ES-I3 (cell line): ENCODE results near the gene RBBP8NL.

Experiments
- H3K36me3 ChIP-seq: 2 replicates; pipeline ENCODE4 v1.6.1; 2013; ENCODE audit warnings: mild to moderate bottlenecking, low read length, control low read depth, moderate library complexity; ENCODE audit not compliant: insufficient read depth
- H3K4me1 ChIP-seq: 2 replicates; pipeline ENCODE4 v1.6.1; 2013; ENCODE audit warnings: mild to moderate bottlenecking, control low read depth, low read length; ENCODE audit not compliant: insufficient read depth
- H3K9ac ChIP-seq: 2 replicates; pipeline ENCODE4 v1.6.1; 2013; ENCODE audit warnings: low read depth, mild to moderate bottlenecking, low read length, moderate library complexity
- H3K9me3 ChIP-seq: 2 replicates; pipeline ENCODE4 v1.6.1; 2013; ENCODE audit warnings: mild to moderate bottlenecking, low read length, moderate library complexity; ENCODE audit not compliant: control insufficient read depth, insufficient read depth

RBBP8NL gene

DNA sequence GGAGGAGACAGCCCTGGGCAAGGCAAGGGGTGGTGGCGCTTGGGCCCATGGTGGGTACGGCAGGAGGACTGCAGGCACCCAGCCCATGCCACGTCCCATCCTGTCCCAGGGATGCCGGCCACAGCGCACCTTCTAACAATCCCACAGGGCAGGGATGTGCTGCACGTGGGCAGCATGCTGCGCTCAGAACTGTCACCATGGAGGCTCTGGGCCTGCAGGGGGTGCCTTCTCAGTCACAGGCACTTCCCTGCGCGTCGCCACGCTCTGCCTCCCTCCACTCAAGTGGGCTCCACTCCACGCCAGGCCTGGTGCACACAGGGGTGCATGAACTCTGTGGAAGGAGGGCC is 22.6 kb downstream of the RBBP8NL start:
- Histone ChIP-seq H3K4me1 (no peaks in the 10 kb centered on the region; the same call in 1 of the 2 replicates), H3K9me3 (no peaks in the 10 kb centered on the region), H3K9ac (no peak overlapping the region), H3K36me3 (no peaks in the 10 kb centered on the region)

DNA sequence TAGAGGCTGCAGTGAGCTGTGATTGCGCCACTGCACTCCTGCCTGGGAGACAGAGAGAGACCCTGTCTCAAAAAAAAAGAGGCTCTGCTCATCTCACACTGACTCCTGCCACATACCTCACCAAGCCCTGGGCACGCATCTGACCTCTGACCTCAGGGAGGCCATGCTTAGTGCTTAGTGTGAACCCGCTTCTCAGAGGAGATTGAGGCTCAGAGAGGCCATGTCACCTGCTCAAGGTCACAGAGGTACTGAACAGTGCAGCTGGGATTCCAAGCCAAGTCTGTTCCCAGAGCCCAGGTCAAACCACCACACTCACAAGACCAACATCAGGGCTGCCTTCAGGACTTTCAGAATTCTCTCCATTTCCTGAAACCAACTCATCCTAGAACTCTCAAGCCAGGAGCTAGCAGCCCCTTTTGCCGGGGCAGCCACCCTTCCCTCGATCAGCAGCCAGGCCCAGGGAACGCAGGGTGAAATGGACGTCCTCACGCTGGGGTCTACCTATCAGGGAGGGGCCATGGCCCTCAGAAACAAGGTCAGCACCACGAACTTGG is 23.1 kb downstream of the RBBP8NL start:
- H3K4me1 ChIP-seq: no peaks in the 10 kb centered on the region; the same call in 1 of the 2 replicates
- no peak overlapping the region for H3K9ac ChIP-seq
- H3K9me3 ChIP-seq: no peaks in the 10 kb centered on the region
- no peaks in the 10 kb centered on the region for H3K36me3 ChIP-seq

DNA sequence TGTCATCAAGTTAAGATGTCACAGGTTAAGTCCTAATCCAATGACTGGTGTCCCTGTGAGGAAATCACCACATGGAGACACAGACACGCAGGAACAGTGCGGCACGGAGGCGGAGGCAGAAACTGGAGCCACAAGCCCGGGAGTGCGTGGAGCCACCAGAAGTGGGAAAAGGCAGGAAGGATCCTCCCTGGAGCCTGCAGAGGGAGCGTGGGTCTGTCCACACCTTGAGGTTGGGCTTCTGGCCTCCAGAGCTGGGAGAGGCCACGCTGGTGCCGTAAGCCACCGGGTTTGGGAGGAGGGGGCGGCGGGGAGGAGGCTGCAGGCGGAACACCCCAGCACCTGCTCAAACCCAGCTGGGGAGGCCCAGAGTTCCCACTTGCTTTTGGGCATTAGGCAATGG is 24.0 kb downstream of the RBBP8NL start:
- Histone ChIP-seq H3K9me3 (no peaks in the 10 kb centered on the region), H3K36me3 (no peaks in the 10 kb centered on the region), H3K9ac (no peak overlapping the region), H3K4me1 (no peaks in the 10 kb centered on the region; the same call in 1 of the 2 replicates)

DNA sequence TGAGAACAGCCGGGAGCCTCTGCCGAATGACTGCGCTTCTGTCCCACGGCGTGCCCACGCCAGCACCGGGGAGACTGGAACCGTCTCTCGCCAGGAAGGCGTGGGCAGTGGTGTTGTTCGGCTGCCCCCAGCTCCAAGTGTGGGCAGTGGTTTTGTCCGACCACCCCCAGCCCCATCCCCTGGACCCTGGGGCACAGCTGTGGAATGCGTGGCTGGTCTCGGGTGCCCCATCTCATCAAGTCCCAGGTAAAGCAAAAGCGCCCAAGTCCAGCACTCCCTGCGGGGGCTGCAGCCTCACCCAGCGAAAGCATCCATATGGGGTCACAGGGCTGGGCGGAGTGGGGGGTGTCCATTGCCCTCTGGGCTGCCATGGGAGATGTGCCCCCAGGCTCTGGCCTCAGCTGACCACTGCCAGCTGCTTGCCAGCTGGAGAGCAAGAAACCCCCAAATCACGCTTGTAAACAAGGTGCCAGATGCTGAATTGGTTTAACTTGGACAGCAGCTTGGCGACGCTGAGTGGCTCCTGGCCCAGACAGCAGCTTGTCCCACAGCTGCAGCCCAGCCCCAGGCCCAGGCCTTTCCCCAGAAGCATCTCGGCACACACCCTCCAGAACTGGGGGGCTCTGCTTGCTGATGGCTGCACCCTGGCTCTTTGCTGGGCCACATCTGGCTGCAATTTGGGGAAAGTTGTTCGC is 24.7 kb downstream of the RBBP8NL start:
- H3K36me3 ChIP-seq: no peaks in the 10 kb centered on the region
- H3K9ac ChIP-seq: no peak overlapping the region
- no peaks in the 10 kb centered on the region for H3K9me3 ChIP-seq
- no peaks in the 10 kb centered on the region; the same call in 1 of the 2 replicates for H3K4me1 ChIP-seq

DNA sequence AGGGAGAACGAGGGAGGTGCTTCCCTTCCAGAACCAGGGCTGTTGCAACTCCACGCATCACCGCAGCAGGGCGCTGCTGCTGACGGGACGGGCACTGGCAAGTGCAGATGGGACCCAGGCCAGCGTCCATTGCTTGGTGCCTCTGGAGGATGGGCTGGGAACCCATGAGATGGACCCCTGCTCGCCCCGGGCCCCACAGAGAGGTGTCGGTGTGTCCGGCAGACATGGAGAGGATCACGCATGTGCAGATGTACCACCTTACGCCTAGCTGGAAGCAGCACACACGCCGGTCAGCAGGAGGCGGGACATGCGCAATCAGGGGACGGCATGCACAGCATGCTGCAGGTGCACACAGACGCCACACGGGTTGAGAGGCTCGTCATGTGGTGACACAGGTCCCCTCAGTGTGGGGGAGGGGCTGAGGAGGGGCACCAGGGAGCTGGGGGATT is 26.0 kb downstream of the RBBP8NL start:
- H3K9me3 ChIP-seq: no peaks in the 10 kb centered on the region
- H3K9ac ChIP-seq: no peak overlapping the region
- no peaks in the 10 kb centered on the region for H3K4me1 ChIP-seq
- H3K36me3 ChIP-seq: no peaks in the 10 kb centered on the region

DNA sequence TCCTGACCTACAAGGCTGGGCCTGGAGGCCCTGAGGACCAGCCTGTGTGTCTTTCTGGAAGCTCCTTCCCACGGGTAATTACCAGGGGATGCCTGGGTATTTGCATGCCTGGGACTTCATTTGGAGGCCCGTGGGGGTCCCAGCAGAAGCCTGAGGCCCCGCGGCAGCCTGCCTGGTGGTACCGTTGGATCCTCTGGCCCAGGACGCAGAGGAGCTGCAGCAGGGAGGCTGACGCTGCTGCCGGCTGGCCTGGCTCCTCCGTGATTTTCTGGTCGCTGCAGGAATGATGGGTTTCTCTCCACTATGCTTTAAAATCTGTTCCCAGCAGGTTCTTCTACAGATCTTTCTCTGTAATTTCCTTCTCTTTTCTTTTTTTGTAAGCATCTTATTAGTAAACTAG is 26.8 kb downstream of the RBBP8NL start:
- Histone ChIP-seq H3K9ac (no peak overlapping the region), H3K4me1 (no peaks in the 10 kb centered on the region), H3K36me3 (no peaks in the 10 kb centered on the region), H3K9me3 (no peaks in the 10 kb centered on the region)

DNA sequence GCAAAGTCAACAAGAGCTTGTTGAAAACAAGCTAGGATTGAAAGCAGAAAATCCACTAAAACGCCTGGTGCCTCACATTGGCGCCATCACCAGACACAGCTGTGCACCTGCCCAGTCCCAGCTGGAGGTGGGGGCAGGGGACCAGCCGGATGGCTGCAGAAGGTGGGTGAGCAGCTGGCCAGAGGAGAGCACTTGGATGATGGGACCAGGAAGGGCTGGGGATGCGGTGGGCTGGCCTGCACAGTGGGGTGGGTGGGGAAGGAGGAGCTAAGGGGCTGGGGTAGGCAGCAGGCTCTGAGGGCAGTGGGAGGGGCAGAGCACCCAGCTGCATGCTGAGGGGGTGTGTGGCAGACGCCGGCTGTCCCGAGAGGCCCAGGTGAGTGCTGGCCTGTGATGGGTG is 27.3 kb downstream of the RBBP8NL start:
- no peaks in the 10 kb centered on the region for H3K9me3 ChIP-seq
- no peaks in the 10 kb centered on the region for H3K4me1 ChIP-seq
- H3K9ac ChIP-seq: no peak overlapping the region
- H3K36me3 ChIP-seq: no peaks in the 10 kb centered on the region

DNA sequence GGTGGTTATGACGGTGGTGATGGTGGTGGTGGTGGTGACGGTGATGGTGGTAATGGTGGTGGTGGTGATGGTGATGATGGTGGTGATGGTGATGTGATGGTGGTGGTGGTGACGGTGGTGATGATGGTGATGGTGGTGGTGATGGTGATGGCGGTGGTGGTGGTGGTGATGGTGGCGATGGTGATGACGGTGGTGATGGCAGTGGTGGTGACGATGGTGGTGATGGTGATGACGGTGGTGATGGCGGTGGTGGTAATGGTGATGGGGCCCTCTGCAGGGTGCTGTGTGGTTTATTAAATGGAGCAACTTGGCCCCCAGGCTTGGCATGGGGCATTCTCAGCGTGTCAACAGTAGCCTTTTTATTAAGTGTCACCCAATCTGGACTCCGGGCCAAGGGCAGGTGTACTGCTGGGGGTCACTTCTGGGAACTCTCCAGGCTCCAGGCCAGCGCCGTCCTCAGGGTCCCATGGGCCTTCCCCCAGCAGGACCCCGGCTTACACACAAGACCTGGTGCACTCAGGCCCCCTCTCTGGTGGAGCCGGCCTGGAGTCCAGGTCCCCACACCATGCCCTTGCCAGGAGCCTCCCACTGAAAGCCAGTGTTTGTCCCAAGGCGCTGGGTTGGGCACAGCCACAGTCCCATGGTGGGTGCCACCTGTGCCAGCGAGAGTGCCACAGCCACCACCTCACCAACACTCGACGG is 29.1 kb downstream of the RBBP8NL start:
- Histone ChIP-seq H3K9me3 (no peaks in the 10 kb centered on the region), H3K4me1 (no peaks in the 10 kb centered on the region), H3K36me3 (no peaks in the 10 kb centered on the region), H3K9ac (no peak overlapping the region)

DNA sequence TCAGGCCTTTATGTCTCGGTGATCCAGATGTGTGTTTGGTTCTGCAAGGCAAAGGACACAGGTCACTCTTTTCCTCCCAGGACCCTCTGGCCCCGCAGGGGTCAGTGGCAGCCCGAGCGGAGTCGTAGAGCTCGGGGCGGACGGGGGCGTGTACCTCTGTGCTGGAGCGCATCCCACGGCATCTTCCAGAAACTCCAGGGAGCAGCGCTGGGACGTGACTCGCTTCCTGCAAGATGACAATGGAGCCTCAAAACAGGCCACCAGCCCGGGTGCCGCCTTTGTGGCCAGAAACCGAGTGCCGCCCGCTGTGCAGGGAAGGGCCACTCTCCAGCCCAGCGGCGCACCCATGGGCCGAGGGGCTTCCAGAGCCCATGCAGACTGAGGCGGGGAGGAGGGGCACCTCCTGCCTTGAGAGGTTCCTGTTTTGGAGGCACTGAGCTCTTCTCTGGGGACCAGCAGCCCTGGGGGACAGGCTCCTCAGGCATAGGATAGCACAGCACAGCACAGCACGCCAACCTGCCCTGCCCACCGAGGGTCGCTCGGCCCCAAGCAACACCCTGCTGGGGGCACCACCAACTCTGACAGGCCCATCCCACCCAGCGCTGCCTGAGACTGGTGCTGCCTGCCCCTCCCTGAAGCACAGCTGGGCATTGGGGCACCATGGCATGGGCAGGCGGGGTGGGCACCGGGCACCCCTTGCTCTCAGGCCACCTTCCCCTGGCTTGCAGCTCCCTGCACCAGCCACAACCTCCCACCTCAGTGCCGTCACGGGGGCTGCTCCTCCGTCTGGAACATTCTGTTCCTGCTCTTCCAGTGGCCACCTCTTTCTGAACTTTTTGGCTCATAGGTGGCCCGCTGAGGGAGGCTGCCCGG is 30.7 kb downstream of the RBBP8NL start:
- Histone ChIP-seq H3K9ac (no peak overlapping the region), H3K4me1 (no peaks in the 10 kb centered on the region), H3K9me3 (no peaks in the 10 kb centered on the region), H3K36me3 (no peaks in the 10 kb centered on the region)

DNA sequence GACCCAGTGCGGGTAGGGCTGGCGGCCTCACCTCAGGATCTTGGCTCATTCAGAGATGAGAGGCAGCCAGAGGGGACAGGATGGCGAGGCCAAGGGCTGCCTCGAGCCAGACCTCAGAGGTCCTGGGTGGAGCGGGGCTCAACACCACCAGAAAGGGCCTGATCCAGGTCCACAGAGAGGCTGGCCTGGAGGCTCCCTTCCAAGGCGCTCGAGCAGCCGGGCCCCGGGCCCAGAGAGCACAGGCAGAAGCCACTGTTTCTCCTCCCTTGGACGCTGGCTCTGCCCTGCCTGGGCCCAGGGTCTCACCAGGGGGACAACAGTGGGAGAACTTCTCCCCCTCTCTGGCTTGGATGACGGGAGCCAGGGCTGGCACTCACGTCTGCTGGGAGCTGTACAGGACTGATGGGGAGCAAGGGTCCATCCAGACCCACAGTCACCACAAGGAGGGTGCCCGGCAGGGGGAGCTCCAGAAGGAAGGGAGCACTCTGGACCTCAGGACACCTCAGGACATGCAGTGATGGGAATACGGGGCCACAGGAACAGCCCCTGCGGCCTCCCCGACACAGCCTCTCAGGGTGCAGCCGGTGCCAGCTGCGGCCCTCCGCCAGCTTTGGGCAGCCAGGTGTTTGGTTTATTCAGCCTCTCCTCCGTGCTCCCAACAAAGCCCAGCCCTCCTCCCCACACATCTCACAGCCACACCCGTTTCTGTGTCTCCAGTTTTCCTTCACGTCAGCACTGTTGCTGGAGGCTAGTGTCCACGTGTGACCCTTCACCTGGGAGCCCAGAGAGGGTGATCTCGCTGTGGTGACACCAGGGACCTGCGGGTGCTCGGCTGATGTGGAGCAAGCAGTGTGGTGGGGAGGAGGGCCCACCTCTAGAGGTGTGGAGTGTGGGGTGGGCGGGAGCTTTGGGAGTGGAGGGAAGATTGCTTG is 31.8 kb downstream of the RBBP8NL start:
- Histone ChIP-seq H3K9me3 (no peaks in the 10 kb centered on the region), H3K4me1 (no peaks in the 10 kb centered on the region), H3K36me3 (no peaks in the 10 kb centered on the region; the same call in 1 of the 2 replicates), H3K9ac (no peak overlapping the region)

DNA sequence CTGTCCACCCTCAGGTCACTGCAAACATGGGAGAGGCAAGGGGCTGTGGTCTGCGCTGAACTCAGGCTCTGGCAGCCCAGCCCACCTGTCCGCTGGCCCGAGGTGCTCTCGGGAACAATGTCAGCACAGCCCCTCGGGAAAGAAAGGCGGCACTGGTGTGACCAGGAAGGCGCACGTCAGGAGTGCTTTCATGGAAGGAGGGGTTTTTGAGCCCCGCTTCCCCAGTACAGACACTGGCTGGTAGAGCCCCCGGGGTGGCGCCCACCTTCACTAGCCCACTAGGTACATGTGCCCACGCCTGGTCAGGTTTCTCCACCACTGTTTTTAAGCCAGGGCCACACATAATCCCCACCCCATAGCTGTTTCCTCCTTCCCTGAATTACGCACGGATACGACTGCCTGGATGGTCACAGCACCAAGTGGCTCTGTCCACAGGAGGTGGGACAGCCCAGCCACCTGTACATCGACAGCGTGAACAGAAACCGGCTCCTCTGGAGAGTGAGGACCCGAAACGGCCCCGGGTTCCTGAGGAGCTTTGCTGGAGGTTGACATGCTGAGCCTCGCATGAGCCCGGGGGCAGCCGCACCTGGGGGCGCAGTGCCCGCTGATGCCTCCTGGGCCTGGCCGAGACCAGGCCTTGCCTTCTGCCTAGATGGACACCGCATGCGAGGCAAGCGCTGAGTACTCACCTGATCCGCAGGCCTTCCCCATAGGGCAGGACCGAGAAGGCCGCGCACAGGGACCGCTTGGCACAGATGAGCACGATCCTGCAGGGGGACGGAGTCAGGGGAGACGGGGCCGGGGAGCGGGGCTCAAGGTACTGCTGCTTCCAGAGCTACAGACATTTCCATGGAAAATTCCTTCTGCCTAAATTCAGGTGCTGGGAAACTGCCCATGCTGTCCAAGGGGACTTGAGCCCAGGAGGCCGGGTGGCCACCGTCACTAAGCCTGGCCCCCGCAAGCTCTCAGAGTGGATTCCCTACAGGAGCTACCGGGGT is 32.8 kb downstream of the RBBP8NL start:
- Histone ChIP-seq H3K9ac (no peak overlapping the region), H3K9me3 (no peaks in the 10 kb centered on the region), H3K4me1 (no peaks in the 10 kb centered on the region), H3K36me3 (no peaks in the 10 kb centered on the region; the same call in 1 of the 2 replicates)

DNA sequence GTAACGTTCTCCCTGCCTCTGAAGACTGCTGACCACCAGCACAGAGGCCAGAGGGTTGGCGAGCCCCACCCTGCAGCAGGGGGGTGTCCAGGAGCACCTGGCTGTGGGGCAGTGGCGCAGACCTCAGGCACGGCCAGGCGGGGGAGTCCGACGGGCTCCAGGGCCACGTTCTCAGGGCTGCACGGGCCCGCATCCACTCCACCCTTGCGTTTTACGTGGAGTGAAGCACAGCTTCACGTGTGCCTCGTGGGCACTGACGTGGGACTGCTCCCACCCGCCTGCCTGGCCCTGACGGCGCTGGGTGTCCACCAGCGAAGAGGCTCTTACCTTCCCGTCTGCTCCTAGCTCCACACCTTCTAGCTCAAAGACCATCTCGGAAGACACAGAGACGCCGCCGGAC is 33.5 kb downstream of the RBBP8NL start:
- Histone ChIP-seq H3K9ac (no peak overlapping the region), H3K36me3 (peaks cover 3% of the 10 kb centered on the region), H3K9me3 (no peaks in the 10 kb centered on the region), H3K4me1 (no peaks in the 10 kb centered on the region)

DNA sequence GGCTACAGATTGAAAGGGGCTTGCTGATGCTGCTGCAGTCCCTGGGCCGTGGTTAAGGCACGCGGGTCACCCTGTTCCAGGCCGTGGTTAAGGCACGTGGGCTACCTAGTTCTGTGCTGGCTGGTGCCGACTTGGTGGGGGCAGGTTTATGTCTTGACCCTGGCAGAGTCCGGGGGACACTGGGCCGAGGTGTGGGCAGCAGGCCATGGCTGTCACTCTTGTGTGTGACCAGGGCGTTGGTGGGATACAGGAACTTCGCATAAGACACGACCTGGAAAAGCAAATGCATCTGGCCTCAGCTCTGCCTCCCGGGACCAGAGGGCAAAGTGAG is 34.0 kb downstream of the RBBP8NL start:
- H3K9me3 ChIP-seq: no peaks in the 10 kb centered on the region
- H3K36me3 ChIP-seq: peaks cover 9% of the 10 kb centered on the region
- no peaks in the 10 kb centered on the region for H3K4me1 ChIP-seq
- H3K9ac ChIP-seq: no peak overlapping the region
